Right renal pelvis (tissue), 4 donors: ENCODE data around the gene ARID3A. TPM values are rescaled to one million over a fixed set of nuclear protein-coding genes. Genes with fewer than 3 reads are reported as not detected.

ENCODE experiments used
- DNase-seq, 4 donors: peaks; one replicate each; pipeline ENCODE4 v3.0.0-alpha.2; 2013; ENCODE audit warnings: low read depth in 4 of 4, low spot score in 3 of 4, missing footprints in 1 of 4
- polyA plus RNA-seq, 4 donors: library from polyadenylated mRNA; unstranded; fragments of 120-200 nt; gene quantifications; one replicate each; pipeline ENCODE4 v1.2.1, GENCODE V29; 2013; ENCODE audit not compliant: insufficient read length in 4 of 4

The ARID3A gene
- polyA plus RNA-seq, 4 donors, result 19.4 to 27.4 (median 22.9) TPM

DNA sequence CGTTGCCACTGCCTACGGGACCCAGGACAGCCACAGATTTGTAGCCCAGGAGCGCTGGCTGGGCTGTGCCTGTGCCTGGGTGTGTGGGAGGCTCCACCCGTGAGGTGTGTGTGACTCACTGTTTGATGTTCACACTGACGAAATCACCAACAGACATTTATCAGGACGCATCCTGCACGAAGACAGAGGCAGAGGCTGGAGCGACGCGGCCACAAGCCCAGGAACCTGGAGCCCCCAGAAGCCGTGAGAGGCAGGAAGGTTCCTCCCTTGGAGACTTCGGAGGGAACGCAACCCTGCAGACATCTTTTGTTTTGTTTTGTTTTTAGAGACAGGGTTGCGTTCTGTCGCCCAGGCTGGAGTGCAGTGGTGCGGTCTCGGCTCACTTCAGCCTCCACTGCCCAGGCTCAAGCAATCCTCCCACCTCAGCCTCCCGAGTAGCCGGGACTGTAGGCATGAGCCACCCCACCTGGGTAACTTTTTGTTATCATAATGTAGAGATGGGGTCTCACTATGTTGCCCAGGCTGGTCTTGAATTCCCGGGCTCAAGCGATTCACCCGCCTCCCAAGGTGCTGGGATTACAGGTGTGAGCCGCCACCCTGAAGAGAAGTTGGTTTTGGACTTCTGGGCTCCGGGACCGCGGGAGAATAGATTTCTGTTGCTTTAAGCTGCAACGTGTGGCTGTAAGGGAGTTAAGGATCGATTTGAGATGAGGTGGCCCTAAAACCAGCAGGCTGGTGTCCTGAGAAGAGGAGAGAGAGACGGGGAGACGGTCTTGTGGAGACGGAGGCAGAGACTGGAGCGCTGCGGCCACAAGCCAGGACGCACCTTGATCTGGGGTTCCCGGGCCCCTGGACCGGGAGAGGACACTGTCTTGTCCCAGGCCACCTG is 33.4 kb downstream of the ARID3A start:
- no peak for DNase-seq

DNA sequence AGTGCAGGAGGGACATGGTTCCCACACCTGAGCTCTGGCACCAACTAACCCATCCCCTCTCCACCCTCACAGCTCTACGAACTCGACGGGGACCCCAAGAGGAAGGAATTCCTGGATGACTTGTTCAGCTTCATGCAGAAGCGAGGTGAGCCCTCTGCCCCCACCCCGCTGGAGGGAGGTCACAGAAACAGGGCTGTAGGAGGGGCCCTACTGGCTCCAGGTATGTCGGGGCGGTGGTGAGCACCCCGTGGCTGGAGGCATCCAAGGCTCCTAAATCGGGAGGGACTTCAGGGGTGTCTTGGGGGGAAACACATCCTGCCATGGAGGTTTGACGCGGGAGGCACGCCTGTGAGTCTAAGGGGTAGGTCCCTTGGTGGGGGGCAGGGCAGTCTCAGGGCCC is 34.2 kb downstream of the ARID3A start:
- DNase-seq, result no peak

DNA sequence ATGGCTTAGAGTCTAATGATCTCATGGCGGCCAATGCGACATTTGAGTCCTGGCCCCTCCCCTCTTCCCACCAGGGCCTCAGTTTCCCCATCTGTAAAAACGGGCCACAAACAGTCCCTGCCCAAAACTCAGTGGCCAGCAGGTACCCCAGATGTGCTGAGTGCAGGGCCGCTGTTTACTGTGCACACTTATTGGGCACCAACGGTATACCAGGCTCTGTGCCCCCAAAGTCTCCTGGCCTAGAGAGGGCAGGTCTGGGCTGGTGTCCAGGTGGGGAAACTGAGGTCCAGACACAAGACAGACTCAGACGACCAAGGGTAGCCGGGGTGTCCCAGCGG is 34.7 kb downstream of the ARID3A start:
- DNase-seq, result no peak

DNA sequence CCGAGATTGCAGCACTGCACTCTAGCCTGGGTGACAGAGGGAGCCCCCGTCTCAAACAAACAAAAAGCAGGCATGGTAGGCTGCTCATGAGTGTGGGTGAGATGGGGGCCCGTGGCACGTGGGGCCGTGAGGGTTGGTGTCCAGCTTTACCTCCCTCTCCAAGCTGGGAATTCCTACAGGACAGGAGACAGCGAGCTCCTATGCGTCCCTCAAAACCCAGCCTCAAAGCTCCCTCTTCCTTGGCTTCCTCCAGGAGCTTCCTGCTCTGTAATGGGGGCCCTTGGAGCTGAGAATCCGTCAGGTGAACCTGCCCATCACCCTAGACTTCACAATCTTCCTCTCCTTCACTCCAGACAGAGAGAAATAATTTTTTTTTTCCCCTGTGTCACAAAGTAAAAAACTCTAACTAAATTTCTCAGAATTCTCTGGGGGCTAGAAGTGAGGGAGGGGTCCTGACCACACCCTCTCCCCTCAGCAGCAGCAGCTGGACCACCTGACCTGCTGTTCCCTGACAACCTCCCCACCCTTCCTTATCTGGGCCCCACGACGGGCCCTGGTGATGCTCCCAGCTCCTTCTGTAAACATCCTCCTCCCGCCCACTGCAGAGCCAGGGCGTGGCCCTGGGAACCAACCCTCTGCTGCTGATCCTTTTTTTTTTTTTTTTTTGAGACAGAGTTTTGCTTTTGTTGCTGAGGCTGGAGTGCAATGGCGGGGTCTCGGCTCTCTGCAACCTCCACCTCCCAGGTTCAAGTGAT is 36.2 kb downstream of the ARID3A start:
- no peak for DNase-seq

DNA sequence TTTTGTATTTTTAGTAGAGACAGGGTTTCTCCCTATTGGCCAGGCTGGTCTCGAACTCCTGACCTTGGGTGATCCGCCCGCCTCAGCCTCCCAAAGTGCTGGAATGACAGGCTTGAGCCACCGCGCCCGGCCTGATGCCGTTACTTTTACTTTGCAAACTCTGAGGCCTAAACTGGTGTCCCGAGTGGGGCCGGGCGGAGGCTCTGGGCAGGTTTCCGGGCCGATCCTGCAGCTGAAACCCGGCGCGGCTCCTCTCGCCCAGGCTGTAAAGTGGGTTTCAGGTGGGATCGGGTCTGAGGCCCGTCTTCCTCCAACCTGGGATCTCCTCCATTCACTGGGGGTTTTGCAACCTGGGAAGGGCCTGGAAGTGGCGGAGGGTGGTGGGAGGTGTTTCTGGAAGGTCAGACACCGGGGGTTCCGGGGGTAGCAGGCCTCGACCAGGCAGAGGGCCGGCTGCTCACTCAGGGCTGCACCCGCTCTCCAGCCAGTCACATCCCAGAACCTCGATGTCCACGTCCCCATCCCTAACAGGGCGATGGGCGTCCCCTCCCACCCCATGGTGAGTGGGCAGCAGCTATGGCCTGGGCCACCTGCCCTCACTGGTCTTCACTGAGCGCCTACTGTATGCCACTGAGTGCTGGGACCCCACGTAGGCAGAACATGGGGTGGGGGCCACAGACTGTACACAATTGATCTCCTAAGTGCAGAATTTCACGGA is 37.0 kb downstream of the ARID3A start:
- DNase-seq, result no peak

DNA sequence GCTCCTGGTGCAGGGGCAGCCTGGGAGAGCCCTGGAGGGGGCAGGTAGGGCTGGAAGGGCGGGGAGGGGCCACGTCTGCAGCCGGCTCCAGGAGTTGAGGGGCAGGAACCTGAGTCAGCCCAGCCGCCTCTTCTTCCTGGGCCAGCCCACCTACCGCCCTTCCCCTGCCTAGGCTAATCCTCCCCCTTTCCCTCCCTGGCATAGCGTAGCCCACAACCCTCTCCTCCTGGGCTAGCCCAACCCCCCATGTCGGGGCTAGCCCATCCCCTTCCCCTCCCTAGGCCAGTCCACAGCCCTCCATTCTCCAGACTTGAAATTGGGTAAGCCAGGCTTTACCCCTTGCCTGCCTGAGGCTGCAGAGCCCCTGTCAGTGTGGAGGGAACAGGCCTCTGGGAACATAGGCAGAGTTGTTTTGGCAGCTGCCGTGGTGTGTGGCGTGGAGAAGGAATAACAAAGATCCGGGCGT is 37.7 kb downstream of the ARID3A start:
- no peak for DNase-seq

DNA sequence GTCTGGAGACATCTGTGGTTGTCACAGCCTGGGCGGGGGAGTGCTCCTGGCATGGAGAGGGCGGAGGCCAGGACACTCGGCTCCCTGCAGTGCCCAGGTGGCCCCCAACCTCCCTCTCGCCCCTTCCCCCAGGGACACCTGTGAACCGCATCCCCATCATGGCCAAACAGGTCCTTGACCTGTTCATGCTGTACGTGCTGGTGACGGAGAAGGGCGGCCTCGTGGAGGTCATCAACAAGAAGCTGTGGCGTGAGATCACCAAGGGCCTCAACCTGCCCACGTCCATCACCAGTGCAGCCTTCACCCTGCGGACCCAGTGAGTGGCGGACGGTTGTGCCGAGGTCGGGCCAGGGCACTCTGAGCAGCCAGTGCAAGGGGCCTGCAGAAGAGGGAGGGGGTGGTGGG is 38.3 kb downstream of the ARID3A start:
- no peak for DNase-seq

DNA sequence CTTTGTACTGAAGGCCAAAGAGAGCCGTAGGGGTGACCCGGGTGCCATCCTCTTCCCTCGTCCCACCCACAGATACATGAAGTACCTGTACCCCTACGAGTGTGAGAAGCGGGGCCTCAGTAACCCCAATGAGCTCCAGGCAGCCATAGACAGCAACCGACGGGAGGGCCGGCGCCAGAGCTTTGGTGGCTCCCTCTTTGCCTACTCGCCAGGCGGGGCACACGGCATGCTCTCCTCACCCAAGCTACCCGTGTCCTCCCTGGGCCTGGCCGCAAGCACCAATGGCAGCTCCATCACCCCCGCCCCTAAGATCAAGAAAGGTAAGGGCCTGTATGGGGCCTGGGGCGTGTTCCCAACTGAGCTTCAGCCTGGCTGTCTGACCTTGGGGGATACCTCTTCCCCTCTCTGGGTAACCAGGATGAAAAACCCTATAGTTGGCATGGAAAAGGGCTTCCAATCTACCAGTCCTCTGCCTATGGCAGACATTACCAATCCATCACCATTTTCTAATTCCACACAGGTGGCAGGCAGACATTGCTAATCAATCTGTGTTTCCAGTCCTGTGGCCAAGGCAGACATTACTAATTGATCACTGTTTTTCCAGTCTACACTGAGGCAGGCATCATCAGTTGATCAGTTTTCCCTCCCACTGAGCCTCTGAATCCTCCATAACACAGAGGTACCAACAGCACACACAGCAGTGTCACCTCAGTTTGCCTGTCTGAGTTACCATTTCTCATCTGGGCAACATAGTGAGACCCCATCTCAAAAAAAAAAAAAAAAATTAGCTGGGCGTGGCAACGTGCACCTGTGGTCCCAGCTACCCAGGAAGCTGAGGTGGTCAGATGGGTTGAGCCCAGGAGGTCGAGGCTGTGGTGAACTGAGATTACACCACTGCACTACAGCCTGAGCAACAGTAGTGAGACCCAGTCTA is 39.2 kb downstream of the ARID3A start:
- no peak for DNase-seq

DNA sequence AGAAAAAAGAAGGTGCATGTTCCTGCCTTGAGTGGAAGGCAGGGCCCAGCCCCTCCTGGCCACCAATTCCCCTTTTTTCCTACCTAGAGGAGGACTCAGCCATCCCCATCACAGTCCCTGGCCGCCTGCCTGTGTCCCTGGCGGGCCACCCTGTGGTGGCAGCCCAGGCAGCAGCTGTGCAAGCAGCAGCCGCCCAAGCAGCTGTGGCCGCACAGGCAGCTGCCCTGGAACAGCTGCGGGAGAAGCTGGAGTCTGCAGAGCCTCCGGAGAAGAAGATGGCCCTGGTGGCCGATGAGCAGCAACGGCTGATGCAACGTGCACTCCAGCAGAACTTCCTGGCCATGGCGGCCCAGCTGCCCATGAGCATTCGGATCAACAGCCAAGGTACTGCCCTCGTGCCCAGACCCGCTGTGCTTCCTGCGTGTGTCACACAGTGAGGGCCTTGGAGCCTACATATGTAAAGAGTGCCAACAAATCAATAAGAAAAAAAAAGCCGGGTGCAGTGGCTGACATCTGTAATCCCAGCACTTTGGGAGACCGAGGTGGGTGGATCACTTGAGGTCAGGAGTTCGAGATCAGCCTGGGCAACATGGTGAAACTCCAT is 40.8 kb downstream of the ARID3A start:
- no peak for DNase-seq

DNA sequence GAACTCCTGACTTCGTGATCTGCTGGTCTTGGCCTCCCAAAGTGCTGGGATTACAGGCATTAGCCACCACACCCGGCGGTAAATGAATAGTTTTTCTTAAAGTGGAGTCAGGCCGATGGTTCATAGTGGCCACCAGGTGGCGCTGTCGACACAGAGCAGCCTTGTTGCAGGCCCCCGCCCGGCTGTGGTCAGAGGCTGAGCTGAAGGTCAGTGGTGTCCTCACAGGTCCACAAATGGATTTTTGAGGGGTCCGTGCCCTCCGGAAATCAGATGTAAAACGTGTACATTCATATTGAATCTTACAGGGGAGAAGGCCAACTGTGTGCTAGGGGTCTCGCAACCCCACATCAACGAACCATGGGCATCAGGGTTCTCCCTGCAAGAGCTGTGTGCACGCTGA is 44.9 kb downstream of the ARID3A start:
- DNase-seq, result no peak

DNA sequence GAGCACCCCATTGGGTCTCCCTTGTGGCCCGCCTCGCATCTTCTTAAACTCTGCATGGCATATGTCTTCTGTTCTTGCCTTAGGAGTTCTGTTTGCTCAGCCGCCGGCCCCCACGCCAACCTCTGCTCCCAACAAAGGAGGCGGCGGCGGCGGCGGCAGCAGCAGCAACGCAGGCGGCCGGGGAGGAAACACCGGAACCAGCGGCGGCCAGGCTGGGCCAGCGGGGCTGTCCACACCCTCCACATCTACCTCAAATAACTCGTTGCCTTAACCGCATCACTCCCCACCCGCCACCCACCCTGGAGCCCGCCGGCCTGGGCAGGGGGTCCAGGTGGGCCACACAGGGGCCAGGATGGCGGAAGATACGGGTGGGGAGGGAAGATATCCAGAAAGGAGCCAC is 46.0 kb downstream of the ARID3A start:
- no peak for DNase-seq

DNA sequence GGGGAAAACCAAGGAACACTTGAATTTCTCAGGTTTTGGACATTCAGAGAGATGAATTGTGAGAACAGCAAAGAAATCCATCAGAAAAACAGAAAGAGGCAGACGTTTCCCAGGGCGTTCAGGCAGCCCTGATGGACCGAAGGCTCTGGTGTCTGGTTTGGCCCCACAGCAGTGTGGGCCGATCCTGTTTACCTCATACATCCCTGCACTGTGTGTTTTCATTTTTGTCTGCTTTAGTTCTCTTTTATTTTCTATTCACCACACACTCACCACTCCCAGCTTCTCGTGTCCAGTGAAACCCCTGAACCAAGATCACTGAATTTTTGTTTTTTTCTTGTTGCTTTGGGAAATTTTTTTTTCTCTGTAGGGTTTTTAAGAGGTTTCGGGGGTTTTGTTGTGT is 46.4 kb downstream of the ARID3A start:
- no peak for DNase-seq

DNA sequence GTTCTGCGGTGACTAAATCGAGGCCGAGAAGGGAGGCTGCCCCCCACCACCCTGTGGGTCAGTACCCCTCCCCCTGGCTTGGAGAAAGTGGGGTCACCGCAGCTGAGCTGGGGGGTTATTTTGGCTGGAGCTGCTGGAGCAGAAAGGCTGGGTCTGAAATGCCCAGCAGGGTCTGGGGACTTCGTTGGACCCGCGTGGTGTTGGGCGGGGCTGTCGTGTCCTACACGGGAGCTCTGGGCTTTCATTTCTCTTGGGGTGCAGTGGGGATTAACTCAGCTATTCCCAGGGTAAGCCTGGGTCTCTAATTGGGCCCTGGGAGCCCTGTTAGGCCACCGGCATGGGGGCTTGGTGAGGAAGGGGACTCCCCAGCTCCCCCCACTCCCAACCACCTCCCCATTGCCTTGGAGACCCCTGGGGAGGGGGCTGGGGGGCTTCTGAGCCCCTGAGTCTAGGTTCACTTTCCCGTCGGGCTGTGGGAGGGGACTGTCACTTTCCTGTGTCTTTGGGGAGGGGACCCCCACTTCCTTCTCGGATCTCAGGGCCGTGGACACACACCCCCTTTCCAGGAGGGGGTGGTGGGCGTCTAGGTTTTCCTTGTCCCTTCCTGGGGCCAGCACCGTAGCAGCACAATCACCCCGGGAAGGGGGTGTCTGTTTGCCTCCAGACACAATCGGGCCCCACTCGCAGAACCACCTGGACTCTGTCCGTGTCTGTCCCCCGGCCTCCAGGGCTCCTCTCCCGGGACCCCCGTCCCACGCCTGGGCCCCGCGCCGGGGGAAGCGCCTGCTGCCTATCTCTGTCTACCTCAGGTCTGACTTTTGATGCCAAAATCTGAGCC is 48.1 kb downstream of the ARID3A start:
- DNase-seq, result no peak

DNA sequence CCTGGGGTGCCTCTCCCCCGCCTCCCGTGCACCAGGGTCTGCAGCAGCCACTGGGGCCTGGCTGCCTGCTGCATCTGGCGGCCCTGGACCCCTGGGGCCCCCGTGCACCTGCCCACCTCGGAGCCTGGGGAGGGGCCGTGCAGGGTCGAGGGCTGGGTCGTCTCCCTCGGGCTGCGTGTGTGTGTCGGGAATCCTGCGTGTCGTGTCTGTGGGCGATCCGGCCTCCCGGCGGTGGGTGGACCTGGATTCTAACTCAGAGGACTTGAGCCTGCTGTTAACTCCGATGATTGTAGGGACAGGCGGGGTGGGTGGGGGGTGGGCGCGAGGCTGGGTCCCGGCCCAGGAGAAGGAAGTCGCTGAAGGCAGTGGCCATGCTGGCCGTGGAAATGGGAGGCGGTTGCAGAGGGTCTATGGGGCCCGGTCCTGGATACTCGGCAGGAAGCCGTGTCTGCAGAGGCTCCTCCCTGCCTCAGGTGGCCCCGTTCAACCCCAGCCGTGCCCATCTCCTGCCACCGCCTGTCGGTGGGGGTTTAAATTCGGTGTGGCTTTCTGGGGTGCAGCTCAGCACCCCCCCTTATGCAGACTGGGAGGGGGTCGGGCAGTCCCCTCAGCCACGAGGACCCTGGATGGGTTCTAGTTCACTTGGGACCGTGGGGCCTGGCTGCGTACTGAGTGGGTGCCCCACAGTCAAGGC is 48.9 kb downstream of the ARID3A start:
- DNase-seq, result no peak

DNA sequence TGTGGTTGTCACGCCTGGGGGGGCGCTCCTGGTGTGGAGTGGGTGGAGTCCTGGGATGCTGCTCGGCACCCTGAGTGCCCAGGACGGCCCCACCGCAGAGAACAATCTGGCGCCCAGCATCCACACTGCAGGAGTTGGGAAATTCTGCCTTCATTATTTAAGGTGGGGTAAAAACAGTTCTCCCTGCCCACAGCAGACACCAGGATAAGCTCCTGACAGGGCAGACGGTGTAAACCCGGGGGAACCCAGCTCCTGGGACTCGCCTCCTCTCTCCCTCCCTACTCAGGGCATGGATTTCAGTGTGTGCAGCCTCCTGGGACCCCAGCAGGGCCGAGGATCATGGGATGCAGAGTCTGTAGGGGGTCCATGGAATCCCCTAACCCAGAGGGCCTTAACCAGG is 50.6 kb downstream of the ARID3A start:
- no peak for DNase-seq

DNA sequence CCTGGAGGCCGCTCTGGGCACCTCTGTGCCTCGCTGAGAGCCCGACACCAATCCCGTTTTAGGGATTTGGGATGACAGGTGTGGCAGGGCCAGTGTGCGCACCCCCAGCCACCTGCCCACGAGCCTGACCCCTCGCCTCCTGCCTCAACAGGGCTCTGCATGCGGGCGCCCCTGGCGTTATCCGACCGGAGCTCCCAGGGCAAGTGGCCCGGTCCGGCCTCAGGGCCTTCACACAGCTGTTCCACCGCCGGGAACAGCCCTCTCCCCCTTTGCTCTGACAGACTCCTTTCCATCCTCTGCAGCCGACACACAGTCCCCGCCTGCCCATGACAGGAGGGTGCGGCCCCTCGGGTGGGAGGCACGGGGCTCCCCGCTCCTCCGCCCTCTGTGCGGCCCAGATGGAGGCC is 51.2 kb downstream of the ARID3A start:
- no peak for DNase-seq

DNA sequence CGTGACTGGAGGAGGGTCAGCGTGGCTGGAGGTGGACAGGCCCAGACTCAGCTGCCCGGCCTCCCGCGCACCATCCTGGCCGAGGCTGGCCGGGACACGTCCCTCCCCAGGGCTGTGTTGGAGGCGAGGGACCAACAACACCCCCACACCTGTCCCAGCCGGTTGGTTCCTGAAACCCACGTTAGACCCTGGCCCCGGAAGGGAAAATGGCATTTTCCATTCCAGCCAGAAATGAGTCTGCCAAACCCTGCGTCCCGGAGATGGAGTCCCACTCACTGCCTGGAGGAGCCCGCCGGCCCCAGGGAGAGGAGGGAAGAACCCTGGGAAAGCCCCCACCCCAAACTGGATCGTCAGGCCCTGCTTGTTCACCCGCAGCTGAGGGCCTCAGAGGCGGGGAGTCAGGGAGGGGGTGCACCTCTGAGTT is 53.5 kb downstream of the ARID3A start:
- DNase-seq, result no peak
